RWPE1 (cell line): ENCODE data around the gene BNIPL.
A peak's percentile ranks its signal among the peaks of the same experiment; 100 is the strongest.

Source experiments
- CTCF ChIA-PET: fragments of 350-600 bp; sonication (Branson Sonifier 250); formaldehyde crosslinking; extraction: SDS; loops from one replicate; lab custom pipeline; 2021; lab: Yijun Ruan, JAX
- POLR2A ChIA-PET: fragments of 400-600 bp; formaldehyde crosslinking; extraction: SDS; loops from one replicate; lab custom pipeline; 2020; ENCODE audit warnings: antibody characterized with exemption; ENCODE audit not compliant: low non-redundant PET; lab: Yijun Ruan, JAX
- DNase-seq: peaks from one replicate; pipeline ENCODE4 v3.0.0; 2012; ENCODE audit warnings: low spot score
- H3K27ac ChIP-seq: fragments of 450-650 bp; 2 replicates; pipeline ENCODE4 v1.5.1; 2017
- CTCF ChIP-seq: fragments of 450-650 bp; conservative IDR thresholded peaks from 2 replicates; pipeline ENCODE4 v1.5.1; 2017; ENCODE audit warnings: low read depth, mild to moderate bottlenecking

The BNIPL gene

GRCh38 chr1:151058692-151059091 lies 22.3 kb downstream of the BNIPL start:
- TF ChIP-seq CTCF = no peak
- H3K27ac ChIP-seq = peak overlapping the region; percentile 88
- peak; percentile 88 for DNase-seq
- CTCF ChIA-PET = interaction anchor here (0.6 to 1.9 kb wide), 9 partner anchors 11 to 363 kb away, joined by 3 to 8 read pairs (median 3); partner anchors contain the start of genes C1orf56 and MINDY1
- POLR2A ChIA-PET = interaction anchor here (1.1 kb wide), 1 partner anchor 11 kb away, joined by 7 read pairs; the partner anchor contains the start of gene C1orf56

GRCh38 chr1:151059109-151060006 lies 23.0 kb downstream of the BNIPL start, which contains the start of gene CDC42SE1:
Gene CDC42SE1 (minus strand): TSS chr1:151059622. CDS start chr1:151055730, 3,892 bp downstream.
- DNase-seq = peak; percentile 85
- ChIA-PET CTCF (interaction anchor here (0.6 to 1.9 kb wide), 9 partner anchors 11 to 363 kb away, joined by 3 to 8 read pairs (median 4); partner anchors contain the start of genes C1orf56 and GABPB2), POLR2A (interaction anchor here (1.1 kb wide), 1 partner anchor 11 kb away, joined by 7 read pairs; the partner anchor contains the start of gene C1orf56)
- peak; percentile 88 for TF ChIP-seq CTCF
- H3K27ac ChIP-seq = peak within 1 kb of the TSS; percentile 88

GRCh38 chr1:151060007-151060656 lies 23.7 kb downstream of the BNIPL start, which contains the start of gene MLLT11:
Gene MLLT11 (plus strand): TSS chr1:151060397. CDS start chr1:151067225, 6,828 bp downstream.
- ChIA-PET CTCF (interaction anchor here (0.8 to 1.9 kb wide), 4 partner anchors 11 to 54 kb away, joined by 4 to 8 read pairs (median 6); partner anchors contain the start of genes C1orf56 and GABPB2), POLR2A (no interaction called here)
- DNase-seq = peak; percentile 62
- no peak for TF ChIP-seq CTCF
- H3K27ac ChIP-seq = peak within 1 kb of the TSS; percentile 88

GRCh38 chr1:151060657-151061421 lies 24.5 kb downstream of the BNIPL start:
- CTCF ChIA-PET = interaction anchor here (0.6 to 1.9 kb wide), 2 partner anchors 13 to 323 kb away, joined by 4 to 8 read pairs; partner anchors contain the start of gene C1orf56
- DNase-seq = no peak
- H3K27ac ChIP-seq = peak overlapping the region; percentile 88
- POLR2A ChIA-PET = no interaction called here
- TF ChIP-seq CTCF = no peak

- H3K27ac ChIP-seq = no peak overlapping the region
- ChIA-PET POLR2A (interaction anchor here (0.6 kb wide), 1 partner anchor 16 kb away, joined by 4 read pairs; no protein-coding TSS in a partner anchor), CTCF (interaction anchor here (0.5 to 0.6 kb wide), 2 partner anchors 98 to 609 kb away, joined by 3 to 7 read pairs; no protein-coding TSS in a partner anchor)
- TF ChIP-seq CTCF = no peak
- no peak for DNase-seq
Measured at GRCh38 chr1:151061704-151062103, 25.3 kb downstream of the BNIPL start.
